ENCODE measurements around the gene PNMA3. TPM values are rescaled to one million over a fixed set of nuclear protein-coding genes. Genes with fewer than 3 reads are reported as not detected.
"Not testable (repeated sequence)": the region's sequence is repeated elsewhere in the genome, so short reads cannot be mapped to it uniquely, and the experiment has no call there.

The PNMA3 gene
- total RNA-seq, 2 experiments from 2014 or later = 0.54 to 0.75 TPM

DNA sequence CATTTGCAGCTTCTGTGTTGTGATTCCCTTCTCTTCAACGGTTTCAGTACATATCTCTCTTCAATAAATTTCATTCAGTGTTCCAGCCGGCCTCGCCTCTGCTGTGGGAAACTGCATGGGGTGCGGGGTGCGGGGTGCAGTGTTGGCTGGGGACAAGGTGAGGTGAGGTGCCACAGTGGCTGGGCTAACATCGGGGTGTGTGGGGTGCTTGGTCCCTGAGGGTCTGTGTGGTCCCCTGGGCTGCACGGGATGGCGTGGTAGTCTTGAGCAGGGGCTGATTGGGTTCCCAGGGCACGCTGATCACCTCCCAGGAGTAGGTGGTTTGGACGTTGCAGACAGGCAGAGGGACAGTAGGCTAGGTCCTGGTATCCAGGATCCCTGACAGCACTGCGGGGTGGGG is 18.7 kb downstream of the PNMA3 start:
- no peaks in the 10 kb centered on the region for H3K4me1 Mint-ChIP-seq
- ATAC-seq (no peak), DNase-seq (no peak)
- H3K36me3 Mint-ChIP-seq (ENCODE audit: low read depth) = no peaks in the 10 kb centered on the region
- H3K4me3 Mint-ChIP-seq = no peak overlapping the region
- ChIA-PET POLR2A (no interaction called here), CTCF (no interaction called here)
- intact Hi-C loops (cut with DNase I, micrococcal nuclease) = no loop called here
- no peak overlapping the region for H3K27ac Mint-ChIP-seq
- peaks cover 3% of the 10 kb centered on the region for H3K27me3 Mint-ChIP-seq
- H3K9me3 Mint-ChIP-seq (ENCODE audit: low read depth) = no peaks in the 10 kb centered on the region

- no peak overlapping the region for H3K27ac Mint-ChIP-seq
Observed at GRCh38 chrX:153075366-153075765, 19.1 kb downstream of the PNMA3 start.

DNA sequence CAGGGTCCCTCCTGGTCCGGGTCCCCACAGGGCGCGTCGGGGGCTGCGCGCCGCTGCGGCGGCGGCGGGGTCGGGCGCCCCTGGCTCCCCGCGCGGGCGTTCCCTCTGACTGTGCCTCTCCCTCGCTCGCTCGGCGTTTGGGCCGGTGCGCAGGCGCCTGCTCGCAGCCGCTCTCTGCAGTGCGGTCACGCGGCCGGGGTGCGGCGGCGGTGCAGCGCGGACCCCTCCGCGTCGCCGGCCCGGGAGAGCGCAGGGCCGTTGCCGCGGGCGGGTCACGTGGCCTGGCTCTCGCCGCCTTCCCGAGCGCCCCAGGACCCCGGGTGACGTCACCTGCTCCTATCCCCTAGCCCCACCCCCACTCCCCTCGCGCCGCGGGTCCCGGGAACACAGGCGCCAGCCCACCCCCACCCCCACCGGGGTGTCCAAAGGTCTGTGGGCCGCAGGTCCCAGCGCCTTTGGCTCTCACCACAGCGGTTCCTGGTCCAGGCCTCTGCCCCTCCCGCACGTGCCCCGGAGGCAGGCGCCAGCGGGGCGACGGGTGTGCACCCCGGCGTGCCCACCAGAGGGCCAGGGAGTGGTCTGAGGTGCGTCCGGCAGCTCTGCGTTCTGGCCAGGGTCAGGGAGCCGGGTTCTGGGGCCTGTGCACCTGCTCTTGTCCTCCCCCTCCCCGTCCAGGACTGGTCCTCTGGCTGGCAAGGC is 21.3 kb downstream of the PNMA3 start:
- H3K9me3 Mint-ChIP-seq (ENCODE audit: low read depth); intact Hi-C loops (cut with DNase I, micrococcal nuclease); H3K4me1 Mint-ChIP-seq; H3K4me3 Mint-ChIP-seq; H3K27me3 Mint-ChIP-seq; POLR2A ChIA-PET; DNase-seq; H3K27ac Mint-ChIP-seq; H3K36me3 Mint-ChIP-seq (ENCODE audit: low read depth); CTCF ChIA-PET: not testable (repeated sequence)
- peak; percentile 85 for ATAC-seq

More at GRCh38 chrX:153075366-153075765, 19.1 kb downstream of the PNMA3 start:
- intact Hi-C loops (cut with DNase I, micrococcal nuclease) = no loop called here
- no peak for ATAC-seq
- no peak overlapping the region for H3K4me3 Mint-ChIP-seq
- H3K9me3 Mint-ChIP-seq (ENCODE audit: low read depth) = no peaks in the 10 kb centered on the region
- POLR2A ChIA-PET = no interaction called here
- CTCF ChIA-PET = no interaction called here
- no peak for DNase-seq
- H3K27me3 Mint-ChIP-seq = peaks cover 3% of the 10 kb centered on the region
- H3K4me1 Mint-ChIP-seq = no peaks in the 10 kb centered on the region
- no peaks in the 10 kb centered on the region for H3K36me3 Mint-ChIP-seq (ENCODE audit: low read depth)

DNA sequence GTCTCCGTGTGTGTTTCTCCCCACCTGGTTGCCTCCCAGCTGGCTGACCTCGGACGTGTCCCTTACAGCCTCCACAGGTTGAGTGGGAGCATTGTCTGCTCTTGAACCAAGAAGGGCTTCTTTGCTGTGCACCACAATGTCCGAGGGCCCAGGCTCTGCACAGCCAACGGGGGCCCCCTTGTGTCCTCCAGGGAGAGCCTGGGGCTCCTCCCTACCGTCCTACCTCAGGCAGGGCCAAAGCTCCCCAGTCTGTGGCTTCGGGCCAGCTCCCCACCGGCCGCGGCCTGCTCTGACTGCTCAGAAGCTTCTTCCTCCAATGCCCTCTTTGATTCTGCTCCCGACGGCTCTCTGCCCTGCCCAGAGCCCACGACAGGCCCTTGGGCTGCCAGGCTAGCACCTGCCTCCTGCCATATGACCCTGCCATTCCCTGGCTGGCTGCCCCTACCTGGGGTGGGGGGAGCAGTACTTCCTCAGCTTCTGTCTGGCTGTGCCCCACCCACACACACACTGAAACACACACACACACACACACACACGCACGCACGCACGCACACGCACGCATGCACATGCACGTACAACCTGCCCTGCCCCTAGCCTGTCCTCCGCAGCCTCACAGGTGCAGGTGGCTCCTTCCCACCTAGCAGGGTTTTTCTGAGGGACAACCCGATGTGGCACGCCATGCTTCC is 27.1 kb downstream of the PNMA3 start:
- H3K27ac Mint-ChIP-seq; H3K9me3 Mint-ChIP-seq (ENCODE audit: low read depth); CTCF ChIA-PET; intact Hi-C loops (cut with DNase I, micrococcal nuclease); H3K36me3 Mint-ChIP-seq (ENCODE audit: low read depth); H3K4me3 Mint-ChIP-seq; H3K4me1 Mint-ChIP-seq; H3K27me3 Mint-ChIP-seq; POLR2A ChIA-PET; DNase-seq; ATAC-seq: not testable (repeated sequence)

- CTCF ChIA-PET = no interaction called here
Observed at GRCh38 chrX:153102418-153102817, 46.1 kb downstream of the PNMA3 start.

DNA sequence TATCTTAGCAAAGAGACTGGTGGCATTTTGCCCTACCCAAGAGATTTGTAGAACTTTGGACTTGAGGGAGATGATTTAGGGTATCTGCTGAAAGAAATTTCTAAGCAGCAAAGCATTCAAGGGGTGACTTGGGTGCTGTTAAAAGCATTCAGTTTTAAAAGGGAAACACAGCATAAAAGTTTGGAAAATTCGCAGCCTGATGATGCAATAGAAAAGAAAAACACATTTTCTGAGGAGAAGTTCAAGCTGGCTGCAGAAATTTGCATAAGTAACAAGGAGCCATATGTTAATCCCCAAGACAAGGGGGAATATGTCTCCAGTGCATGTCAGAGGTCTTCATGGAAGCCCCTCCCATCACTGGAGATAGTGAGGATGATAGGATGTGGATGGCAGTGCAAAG is 48.7 kb downstream of the PNMA3 start:
- POLR2A ChIA-PET; ATAC-seq; CTCF ChIA-PET; H3K27me3 Mint-ChIP-seq; H3K4me1 Mint-ChIP-seq; H3K4me3 Mint-ChIP-seq; DNase-seq; H3K36me3 Mint-ChIP-seq (ENCODE audit: low read depth); intact Hi-C loops (cut with DNase I, micrococcal nuclease): not testable (repeated sequence)
- Mint-ChIP-seq H3K27ac (peak overlapping the region; percentile 12), H3K9me3 (ENCODE audit: low read depth) (peaks cover 16% of the 10 kb centered on the region)

More at GRCh38 chrX:153102418-153102817, 46.1 kb downstream of the PNMA3 start:
- peaks cover 16% of the 10 kb centered on the region for H3K9me3 Mint-ChIP-seq (ENCODE audit: low read depth)
- DNase-seq (no peak), ATAC-seq (no peak)
- no peak overlapping the region for H3K27ac Mint-ChIP-seq
- no peak overlapping the region for H3K4me3 Mint-ChIP-seq
- H3K36me3 Mint-ChIP-seq (ENCODE audit: low read depth) = peaks cover 7% of the 10 kb centered on the region
- intact Hi-C loops (cut with DNase I, micrococcal nuclease) = no loop called here
- H3K4me1 Mint-ChIP-seq = peaks cover 7% of the 10 kb centered on the region
- no peaks in the 10 kb centered on the region for H3K27me3 Mint-ChIP-seq
- POLR2A ChIA-PET = no interaction called here

DNA sequence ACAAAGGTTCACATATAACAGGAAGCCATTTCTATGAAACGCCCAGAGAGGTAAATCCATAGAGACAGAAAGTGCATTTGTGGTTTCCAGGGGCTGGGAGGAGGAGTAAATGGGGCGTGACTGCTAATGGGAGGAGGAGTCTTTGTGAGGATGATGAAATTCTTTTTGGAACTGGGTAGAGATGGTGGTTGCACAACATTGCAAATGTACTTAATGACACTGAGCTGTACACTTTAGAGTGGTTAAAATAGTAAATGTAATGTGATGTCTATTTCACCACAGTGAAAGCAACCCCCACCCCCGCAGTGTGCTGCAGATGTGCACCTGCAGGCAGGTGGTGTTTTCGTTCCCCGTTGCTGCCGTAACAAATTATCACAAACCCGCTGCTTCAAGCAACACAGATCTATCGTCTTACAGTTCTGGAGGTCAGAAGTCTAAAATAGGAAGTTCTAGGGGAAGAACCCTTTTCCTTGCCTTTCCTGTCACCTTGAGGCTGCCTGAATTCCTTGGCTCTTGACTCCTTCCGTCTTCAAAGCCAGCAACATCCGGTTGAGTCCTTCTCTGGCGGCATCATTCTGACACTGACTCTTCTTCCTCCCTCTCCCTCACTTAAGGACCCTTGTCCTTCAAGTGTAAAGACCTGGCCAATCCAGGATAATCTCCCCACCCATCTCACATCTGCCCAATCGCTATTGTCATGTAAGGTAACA is 50.0 kb downstream of the PNMA3 start:
- CTCF ChIA-PET; H3K36me3 Mint-ChIP-seq (ENCODE audit: low read depth); H3K4me3 Mint-ChIP-seq; intact Hi-C loops (cut with DNase I, micrococcal nuclease); H3K4me1 Mint-ChIP-seq; POLR2A ChIA-PET; H3K27me3 Mint-ChIP-seq; DNase-seq: not testable (repeated sequence)
- Mint-ChIP-seq H3K9me3 (ENCODE audit: low read depth) (peaks cover 10% of the 10 kb centered on the region), H3K27ac (peak overlapping the region; percentile 77)
- peak; percentile 55 for ATAC-seq

Other genes starting within 250 kb of the PNMA3 start
- 10 to 100 TPM; 11.2 to 13.1 TPM for gene CETN2, start 225.7 kb upstream of the PNMA3 start, total RNA-seq
- gene NSDHL, start 225.4 kb upstream of the PNMA3 start, total RNA-seq = 10 to 100 TPM; 20.0 to 20.6 TPM
- 1 to 10 TPM; 2.0 to 2.1 TPM for gene ZNF185, start 158.4 kb upstream of the PNMA3 start, total RNA-seq
- gene PNMA5, start 62.4 kb upstream of the PNMA3 start, total RNA-seq = under 1 TPM in 1 of 2 experiments, not detected in 1; 0.05 TPM
- under 1 TPM; 0.30 to 0.39 TPM for gene PNMA6A, start 16.0 kb downstream of the PNMA3 start, total RNA-seq
- gene MAGEA1, start 122.8 kb downstream of the PNMA3 start, total RNA-seq = not detected